Endodermal cell (in vitro differentiated cells): ENCODE data around the gene TBR1. TPM values are rescaled to one million over a fixed set of nuclear protein-coding genes. Genes with fewer than 3 reads are reported as not detected.

Experiments used
- DNase-seq: peaks from one replicate; pipeline ENCODE4 v3.0.0-alpha.2; 2017
- H3K27ac ChIP-seq: 2 replicates; pipeline ENCODE4 v1.5.1; 2013; ENCODE audit warnings: mild to moderate bottlenecking, low read depth, low read length, moderate library complexity
- H3K27me3 ChIP-seq: 2 replicates; pipeline ENCODE4 v1.6.1; 2013; ENCODE audit warnings: mild to moderate bottlenecking, low read length, moderate library complexity; ENCODE audit not compliant: insufficient read depth, control insufficient read depth, poor library complexity, severe bottlenecking
- H3K36me3 ChIP-seq: 2 replicates; pipeline ENCODE4 v1.7.0; 2013; ENCODE audit warnings: mild to moderate bottlenecking, low read length, moderate library complexity; ENCODE audit not compliant: control insufficient read depth, insufficient read depth
- H3K4me1 ChIP-seq: one replicate; pipeline ENCODE4 v1.7.0; 2013; ENCODE audit warnings: low read length; ENCODE audit not compliant: control insufficient read depth, insufficient read depth
- H3K4me3 ChIP-seq: 2 replicates; pipeline ENCODE4 v1.5.1; 2013; ENCODE audit warnings: mild to moderate bottlenecking, low read length, moderate library complexity
- H3K9ac ChIP-seq: 2 replicates; pipeline ENCODE4 v1.6.1; 2013; ENCODE audit warnings: mild to moderate bottlenecking, low read length, moderate library complexity; ENCODE audit not compliant: poor library complexity, severe bottlenecking; ENCODE audit errors: extremely low read depth
- H3K9me3 ChIP-seq: 2 replicates; pipeline ENCODE4 v1.6.1; 2013; ENCODE audit warnings: mild to moderate bottlenecking, low read length, moderate library complexity; ENCODE audit not compliant: control insufficient read depth
- H3K27ac Mint-ChIP-seq: 2 replicates; pipeline ENCODE4 v1.8.0; 2020; ENCODE audit warnings: mixed read lengths
- H3K27me3 Mint-ChIP-seq: 2 replicates; pipeline ENCODE4 v1.8.0; 2021; ENCODE audit warnings: mild to moderate bottlenecking, mixed read lengths; ENCODE audit not compliant: insufficient read depth
- H3K36me3 Mint-ChIP-seq: 2 replicates; pipeline ENCODE4 v1.8.0; 2020; ENCODE audit warnings: low read depth, mixed read lengths
- H3K4me1 Mint-ChIP-seq: 2 replicates; pipeline ENCODE4 v1.8.0; 2020; ENCODE audit warnings: mixed read lengths
- H3K4me3 Mint-ChIP-seq: 2 replicates; pipeline ENCODE4 v1.8.0; 2020; ENCODE audit warnings: mild to moderate bottlenecking, moderate library complexity, mixed read lengths
- H3K9me3 Mint-ChIP-seq: 2 replicates; pipeline ENCODE4 v1.8.0; 2020; ENCODE audit warnings: mild to moderate bottlenecking, mixed read lengths
- WGBS, 2 experiments: methylation state at CpG; one replicate each; pipeline versions ENCODE4 v1.1.5 to v1.1.7; 2013; ENCODE audit warnings: missing lambda C conversion rate in 2 of 2, mixed read lengths in 1 of 2; ENCODE audit not compliant: insufficient coverage in 1 of 2, insufficient read length in 1 of 2; 5-methylcytosine and 5-hydroxymethylcytosine counted together
- total RNA-seq, 2 donors: library from RNA; stranded (reverse); fragmentation: NEBNext Ultra II Directional in 1 of 2; extraction: Animal tissue kit (Norgen Biotek cat#: 25700) in 1 of 2; gene quantifications; 2 replicates in 1 of 2; 3 replicates in 1 of 2; pipeline ENCODE4 v1.2.1, GENCODE V29; 2021
- TF ChIP-seq, protein P1 (sequence below): fragments of 200-600 bp; sonication (generic); conservative IDR thresholded peaks from 2 replicates; pipeline ENCODE4 v1.5.0; 2021; ENCODE audit warnings: antibody characterized with exemption, mild to moderate bottlenecking

TBR1 gene
- total RNA-seq, 2 donors from 2014 or later: 1.2 to 2.4 TPM

DNA sequence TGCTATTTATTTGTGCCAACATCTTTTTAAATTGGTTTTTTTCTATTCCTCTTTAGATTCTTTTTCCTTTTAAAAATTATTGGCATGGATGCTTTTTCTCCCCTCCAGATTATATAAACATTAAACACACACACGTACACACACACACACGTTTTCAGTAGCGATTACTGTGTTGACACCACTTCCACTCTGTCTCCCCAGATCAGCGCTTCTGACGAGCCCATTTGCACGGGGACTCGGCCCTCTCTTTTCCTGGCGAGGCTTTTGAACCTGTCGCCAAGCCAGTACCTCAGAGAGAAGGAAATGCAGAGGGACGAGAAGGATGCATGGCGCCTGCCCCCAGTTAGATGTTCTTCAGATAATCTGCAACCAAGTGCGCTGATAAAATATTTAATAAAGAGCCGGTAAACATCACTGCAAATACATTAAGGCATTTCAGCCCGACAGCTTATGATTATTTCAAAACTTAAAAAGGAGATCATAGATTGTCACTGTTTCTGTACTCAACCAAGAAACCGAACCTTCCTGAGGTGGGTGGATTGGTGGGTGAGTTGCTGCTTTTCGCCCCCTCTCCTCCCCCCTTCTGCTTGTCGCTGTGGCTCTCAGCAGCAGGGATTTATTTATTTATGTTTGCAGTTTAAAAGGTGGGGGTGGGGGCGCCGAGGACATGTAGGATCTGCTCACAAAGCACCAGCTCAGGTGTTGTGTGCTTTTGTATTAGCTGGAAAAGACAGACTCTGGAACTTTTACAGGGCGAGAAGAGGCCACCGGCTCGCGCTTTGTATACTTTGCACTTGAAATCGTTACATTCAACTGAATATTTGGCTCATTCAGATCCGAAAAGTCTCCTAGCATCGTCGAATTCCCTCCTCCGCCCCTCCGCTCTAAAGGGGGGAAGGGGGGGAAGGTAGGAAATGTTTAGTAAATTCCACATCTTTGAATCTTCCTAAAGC lies 787 bp upstream of the TBR1 start:
- Histone ChIP-seq H3K27me3 (peaks cover 63% of the 10 kb centered on the region), H3K9me3 (no peaks in the 10 kb centered on the region), H3K27ac (no peak overlapping the region), H3K4me1 (peaks cover 3% of the 10 kb centered on the region), H3K9ac (no peak overlapping the region), H3K4me3 (peak overlapping the region; percentile 70), H3K36me3 (peaks cover 11% of the 10 kb centered on the region)
- H3K27me3 Mint-ChIP-seq: peaks cover 52% of the 10 kb centered on the region
- peaks cover 6% of the 10 kb centered on the region for H3K36me3 Mint-ChIP-seq
- peaks cover 48% of the 10 kb centered on the region for H3K4me1 Mint-ChIP-seq
- no peak overlapping the region for H3K27ac Mint-ChIP-seq
- TF ChIP-seq, protein P1, sequence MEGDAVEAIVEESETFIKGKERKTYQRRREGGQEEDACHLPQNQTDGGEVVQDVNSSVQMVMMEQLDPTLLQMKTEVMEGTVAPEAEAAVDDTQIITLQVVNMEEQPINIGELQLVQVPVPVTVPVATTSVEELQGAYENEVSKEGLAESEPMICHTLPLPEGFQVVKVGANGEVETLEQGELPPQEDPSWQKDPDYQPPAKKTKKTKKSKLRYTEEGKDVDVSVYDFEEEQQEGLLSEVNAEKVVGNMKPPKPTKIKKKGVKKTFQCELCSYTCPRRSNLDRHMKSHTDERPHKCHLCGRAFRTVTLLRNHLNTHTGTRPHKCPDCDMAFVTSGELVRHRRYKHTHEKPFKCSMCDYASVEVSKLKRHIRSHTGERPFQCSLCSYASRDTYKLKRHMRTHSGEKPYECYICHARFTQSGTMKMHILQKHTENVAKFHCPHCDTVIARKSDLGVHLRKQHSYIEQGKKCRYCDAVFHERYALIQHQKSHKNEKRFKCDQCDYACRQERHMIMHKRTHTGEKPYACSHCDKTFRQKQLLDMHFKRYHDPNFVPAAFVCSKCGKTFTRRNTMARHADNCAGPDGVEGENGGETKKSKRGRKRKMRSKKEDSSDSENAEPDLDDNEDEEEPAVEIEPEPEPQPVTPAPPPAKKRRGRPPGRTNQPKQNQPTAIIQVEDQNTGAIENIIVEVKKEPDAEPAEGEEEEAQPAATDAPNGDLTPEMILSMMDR: no peak
- DNase-seq: peak; percentile 73
- WGBS, 2 experiments: 1 to 4% methylated on average over 10 to 27 of the region's 29 CpGs
- H3K4me3 Mint-ChIP-seq: peak overlapping the region; percentile 62
- no peaks in the 10 kb centered on the region for H3K9me3 Mint-ChIP-seq

DNA sequence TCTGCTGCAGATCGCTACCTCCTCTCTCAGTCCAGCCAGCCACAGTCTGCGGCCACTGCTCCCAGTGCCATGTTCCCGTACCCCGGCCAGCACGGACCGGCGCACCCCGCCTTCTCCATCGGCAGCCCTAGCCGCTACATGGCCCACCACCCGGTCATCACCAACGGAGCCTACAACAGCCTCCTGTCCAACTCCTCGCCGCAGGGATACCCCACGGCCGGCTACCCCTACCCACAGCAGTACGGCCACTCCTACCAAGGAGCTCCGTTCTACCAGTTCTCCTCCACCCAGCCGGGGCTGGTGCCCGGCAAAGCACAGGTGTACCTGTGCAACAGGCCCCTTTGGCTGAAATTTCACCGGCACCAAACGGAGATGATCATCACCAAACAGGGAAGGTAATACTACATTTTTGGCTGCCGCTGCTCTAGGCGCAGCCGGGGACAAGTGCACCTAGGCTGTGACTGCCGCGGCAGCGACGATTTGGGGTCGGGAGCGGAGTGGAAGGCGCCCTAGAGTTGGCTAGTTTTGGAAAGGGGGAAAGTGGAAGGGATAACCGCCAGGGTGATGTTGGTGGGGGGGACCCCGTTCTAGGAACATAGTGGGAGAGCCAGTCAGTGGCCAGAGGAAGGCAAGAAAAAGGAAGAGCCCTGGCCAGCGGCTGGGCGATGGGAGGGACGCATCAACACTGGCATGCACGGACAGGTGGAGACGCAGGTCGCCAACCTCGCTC lies 776 bp downstream of the TBR1 start:
- DNase-seq: peak; percentile 76
- TF ChIP-seq, protein P1: no peak
- H3K27me3 ChIP-seq: peaks cover 78% of the 10 kb centered on the region
- Mint-ChIP-seq H3K9me3 (no peaks in the 10 kb centered on the region), H3K4me3 (peak overlapping the region; percentile 62), H3K36me3 (no peaks in the 10 kb centered on the region), H3K4me1 (peaks cover 58% of the 10 kb centered on the region), H3K27ac (no peak overlapping the region), H3K27me3 (peaks cover 68% of the 10 kb centered on the region)
- peak overlapping the region; percentile 70 for H3K4me3 ChIP-seq
- peaks cover 3% of the 10 kb centered on the region for H3K4me1 ChIP-seq
- peaks cover 2% of the 10 kb centered on the region for H3K36me3 ChIP-seq
- H3K9ac ChIP-seq: no peak overlapping the region
- 2 to 3% methylated on average over 9 to 41 of the region's 41 CpGs for WGBS, 2 experiments
- H3K27ac ChIP-seq: no peak overlapping the region
- H3K9me3 ChIP-seq: no peaks in the 10 kb centered on the region

DNA sequence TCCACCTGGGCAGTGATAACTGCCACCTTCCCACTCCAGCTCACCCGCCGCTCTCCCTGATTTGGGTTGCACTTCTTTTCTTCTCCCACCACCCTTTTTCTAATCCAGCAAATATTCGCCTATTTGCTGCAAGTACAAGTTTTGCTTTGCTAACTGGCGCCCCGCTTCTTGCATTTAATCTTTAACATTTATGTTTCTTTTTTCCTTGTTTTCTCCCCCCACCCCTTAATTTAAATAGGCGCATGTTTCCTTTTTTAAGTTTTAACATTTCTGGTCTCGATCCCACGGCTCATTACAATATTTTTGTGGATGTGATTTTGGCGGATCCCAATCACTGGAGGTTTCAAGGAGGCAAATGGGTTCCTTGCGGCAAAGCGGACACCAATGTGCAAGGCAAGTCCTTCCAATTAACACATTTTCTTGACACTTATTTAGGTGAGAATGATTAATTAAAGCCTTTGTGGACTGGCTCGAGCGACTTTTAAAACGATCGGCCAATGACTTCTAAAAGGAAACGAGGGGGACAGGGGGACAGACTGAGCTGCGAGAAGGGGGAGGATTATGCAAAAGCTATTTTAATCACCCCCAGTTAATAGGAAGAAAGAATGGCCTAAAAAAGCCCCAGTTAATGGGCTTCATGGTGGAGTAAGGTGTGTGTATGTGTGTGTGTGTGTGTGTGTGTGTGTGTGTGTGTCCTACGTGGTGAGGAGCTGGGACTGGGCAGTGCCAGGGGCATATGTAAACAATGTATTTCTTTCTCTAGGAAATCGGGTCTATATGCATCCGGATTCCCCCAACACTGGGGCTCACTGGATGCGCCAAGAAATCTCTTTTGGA lies 1.6 kb downstream of the TBR1 start:
- Histone ChIP-seq H3K4me3 (peak overlapping the region; percentile 70), H3K27me3 (peaks cover 86% of the 10 kb centered on the region), H3K4me1 (peaks cover 4% of the 10 kb centered on the region), H3K36me3 (no peaks in the 10 kb centered on the region), H3K27ac (no peak overlapping the region), H3K9me3 (no peaks in the 10 kb centered on the region), H3K9ac (no peak overlapping the region)
- peaks cover 66% of the 10 kb centered on the region for H3K4me1 Mint-ChIP-seq
- peaks cover 76% of the 10 kb centered on the region for H3K27me3 Mint-ChIP-seq
- peak overlapping the region; percentile 62 for H3K4me3 Mint-ChIP-seq
- 3 to 4% methylated on average over 13 to 21 of the region's 21 CpGs for WGBS, 2 experiments
- H3K27ac Mint-ChIP-seq: no peak overlapping the region
- TF ChIP-seq, protein P1: no peak
- no peaks in the 10 kb centered on the region for H3K36me3 Mint-ChIP-seq
- peak; percentile 64 for DNase-seq
- no peaks in the 10 kb centered on the region for H3K9me3 Mint-ChIP-seq
